Measurements from ENCODE around the gene PRUNE2. TPM values are rescaled to one million over a fixed set of nuclear protein-coding genes. Genes with fewer than 3 reads are reported as not detected.
A peak's percentile ranks its signal among the peaks of the same experiment; 100 is the strongest.

The PRUNE2 gene
- total RNA-seq, 4 donors from 2014 or later = 3.7 to 7.8 (median 4.9) TPM

DNA sequence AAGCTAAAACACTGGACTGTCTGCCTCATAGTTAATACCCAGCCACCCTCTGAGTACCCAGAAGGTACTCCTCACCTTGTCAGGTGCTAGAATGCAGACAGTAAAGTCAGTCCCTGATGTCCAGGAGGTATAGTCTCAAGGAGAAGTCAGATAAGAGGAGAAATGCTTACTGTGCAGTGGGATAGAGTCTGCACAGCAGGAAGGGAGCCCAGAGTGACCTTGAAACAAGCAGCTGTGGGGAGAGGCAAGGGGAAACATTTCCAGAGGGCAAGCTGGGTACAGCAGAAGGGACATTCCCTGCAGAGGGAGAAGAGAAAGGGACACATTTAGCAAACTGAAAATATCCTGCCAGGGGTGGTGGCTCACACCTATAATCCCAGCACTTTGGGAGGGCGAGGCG lies 324.2 kb downstream of the PRUNE2 start:
- no peak overlapping the region for H3K4me3 ChIP-seq (replicated peaks in 1 of 3)
- no peaks in the 10 kb centered on the region for H3K9me3 ChIP-seq
- DNase-seq = no peak
- H3K27me3 ChIP-seq = no peaks in the 10 kb centered on the region
- WGBS, 2 donors = 100% methylated on average over 2 of the region's 2 CpGs
- TF ChIP-seq, protein P1, sequence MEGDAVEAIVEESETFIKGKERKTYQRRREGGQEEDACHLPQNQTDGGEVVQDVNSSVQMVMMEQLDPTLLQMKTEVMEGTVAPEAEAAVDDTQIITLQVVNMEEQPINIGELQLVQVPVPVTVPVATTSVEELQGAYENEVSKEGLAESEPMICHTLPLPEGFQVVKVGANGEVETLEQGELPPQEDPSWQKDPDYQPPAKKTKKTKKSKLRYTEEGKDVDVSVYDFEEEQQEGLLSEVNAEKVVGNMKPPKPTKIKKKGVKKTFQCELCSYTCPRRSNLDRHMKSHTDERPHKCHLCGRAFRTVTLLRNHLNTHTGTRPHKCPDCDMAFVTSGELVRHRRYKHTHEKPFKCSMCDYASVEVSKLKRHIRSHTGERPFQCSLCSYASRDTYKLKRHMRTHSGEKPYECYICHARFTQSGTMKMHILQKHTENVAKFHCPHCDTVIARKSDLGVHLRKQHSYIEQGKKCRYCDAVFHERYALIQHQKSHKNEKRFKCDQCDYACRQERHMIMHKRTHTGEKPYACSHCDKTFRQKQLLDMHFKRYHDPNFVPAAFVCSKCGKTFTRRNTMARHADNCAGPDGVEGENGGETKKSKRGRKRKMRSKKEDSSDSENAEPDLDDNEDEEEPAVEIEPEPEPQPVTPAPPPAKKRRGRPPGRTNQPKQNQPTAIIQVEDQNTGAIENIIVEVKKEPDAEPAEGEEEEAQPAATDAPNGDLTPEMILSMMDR (IDR thresholded peaks at IDR 0.05) = no peak
- no peak for TF ChIP-seq POLR2A (IDR thresholded peaks at IDR 0.05)
- no peak overlapping the region for H3K27ac ChIP-seq
- peaks cover 0 to 21% of the 10 kb centered on the region in 2 donors for H3K4me1 ChIP-seq
- no peaks in the 10 kb centered on the region for H3K36me3 ChIP-seq
- intact Hi-C loops (cut with DNase I) = no loop called here

DNA sequence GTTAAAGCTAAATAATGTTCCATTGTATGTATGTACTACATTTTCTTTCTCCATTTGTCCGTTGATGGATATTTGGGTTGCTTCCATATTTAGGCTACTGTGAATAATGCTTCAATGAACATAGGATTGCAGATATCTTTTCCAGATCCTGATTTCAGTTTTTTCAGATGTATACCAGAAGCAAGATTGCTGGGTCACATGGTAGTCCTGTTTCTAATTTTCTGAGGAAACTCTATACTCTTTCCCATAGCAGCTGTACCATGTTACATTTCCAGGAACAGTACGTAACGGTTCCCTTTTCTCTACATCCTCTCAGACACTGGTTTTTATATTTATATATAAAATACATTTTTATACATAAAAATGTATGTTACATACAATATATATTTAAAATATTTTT lies 325.1 kb downstream of the PRUNE2 start:
- Histone ChIP-seq H3K4me1 (peaks cover 0 to 12% of the 10 kb centered on the region in 2 donors), H3K4me3 (replicated peaks in 1 of 3) (no peak overlapping the region), H3K27me3 (no peaks in the 10 kb centered on the region), H3K27ac (no peak overlapping the region), H3K36me3 (no peaks in the 10 kb centered on the region), H3K9me3 (no peaks in the 10 kb centered on the region)
- no peak for DNase-seq
- TF ChIP-seq POLR2A (IDR thresholded peaks at IDR 0.05) = no peak
- TF ChIP-seq, protein P1 (IDR thresholded peaks at IDR 0.05) = no peak
- WGBS, 2 donors = 81 to 83% methylated on average over 3 of the region's 3 CpGs
- intact Hi-C loops (cut with DNase I) = no loop called here

DNA sequence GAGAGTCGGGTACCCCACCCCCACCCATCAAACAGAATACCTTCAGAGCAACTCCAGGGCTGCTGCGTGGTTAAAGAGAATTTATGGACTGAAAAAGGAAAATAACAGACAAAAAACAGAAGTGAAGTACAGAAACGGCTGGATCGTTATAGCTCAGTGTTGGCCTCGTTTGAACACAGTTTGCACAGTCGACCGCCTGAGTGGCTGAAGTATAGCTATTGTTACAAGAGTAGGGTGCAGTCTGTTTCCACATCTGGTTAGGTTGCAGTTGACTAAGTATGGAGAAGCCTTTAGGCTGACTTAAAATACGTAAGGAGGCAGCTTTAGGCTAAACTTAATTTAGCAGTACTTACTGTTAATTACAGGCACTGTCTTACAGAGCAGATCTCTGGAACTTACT lies 325.7 kb downstream of the PRUNE2 start:
- Histone ChIP-seq H3K4me3 (replicated peaks in 1 of 3) (no peak overlapping the region), H3K27ac (no peak overlapping the region), H3K36me3 (no peaks in the 10 kb centered on the region), H3K9me3 (no peaks in the 10 kb centered on the region), H3K4me1 (peaks cover 0 to 11% of the 10 kb centered on the region in 2 donors), H3K27me3 (no peaks in the 10 kb centered on the region)
- DNase-seq = peak; percentile 15 to 21
- 24 to 26% methylated on average over 8 of the region's 8 CpGs for WGBS, 2 donors
- intact Hi-C loops (cut with DNase I) = no loop called here
- TF ChIP-seq, protein P1 (IDR thresholded peaks at IDR 0.05) = no peak
- TF ChIP-seq POLR2A (IDR thresholded peaks at IDR 0.05) = no peak

DNA sequence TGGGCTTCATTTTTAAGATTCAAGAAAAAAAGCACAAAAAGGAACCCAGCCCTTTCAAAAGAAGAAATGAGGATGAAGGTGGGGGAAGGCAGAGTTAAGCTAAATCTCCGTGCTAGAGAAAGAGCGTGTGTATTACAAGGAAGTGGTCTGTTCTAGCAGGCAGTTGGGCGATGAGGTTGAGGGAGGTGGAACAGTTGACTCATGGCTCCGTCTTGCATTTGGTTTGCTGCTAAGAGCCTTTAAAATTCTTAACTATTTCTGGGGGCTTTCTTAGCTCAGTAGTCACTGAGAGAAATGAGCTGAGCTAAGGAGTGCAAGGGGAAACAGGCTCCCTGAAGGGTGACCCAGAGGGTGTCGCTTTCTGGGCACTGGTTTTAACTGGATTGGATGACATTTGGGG lies 329.6 kb downstream of the PRUNE2 start:
- Histone ChIP-seq H3K27me3 (no peaks in the 10 kb centered on the region), H3K4me1 (peaks cover 0 to 11% of the 10 kb centered on the region in 2 donors), H3K9me3 (no peaks in the 10 kb centered on the region), H3K27ac (no peak overlapping the region), H3K36me3 (no peaks in the 10 kb centered on the region), H3K4me3 (replicated peaks in 1 of 3) (no peak overlapping the region)
- intact Hi-C loops (cut with DNase I) = no loop called here
- no peak for TF ChIP-seq POLR2A (IDR thresholded peaks at IDR 0.05)
- TF ChIP-seq, protein P1 (IDR thresholded peaks at IDR 0.05) = no peak
- DNase-seq = no peak
- WGBS, 2 donors = 77 to 82% methylated on average over 5 of the region's 5 CpGs

DNA sequence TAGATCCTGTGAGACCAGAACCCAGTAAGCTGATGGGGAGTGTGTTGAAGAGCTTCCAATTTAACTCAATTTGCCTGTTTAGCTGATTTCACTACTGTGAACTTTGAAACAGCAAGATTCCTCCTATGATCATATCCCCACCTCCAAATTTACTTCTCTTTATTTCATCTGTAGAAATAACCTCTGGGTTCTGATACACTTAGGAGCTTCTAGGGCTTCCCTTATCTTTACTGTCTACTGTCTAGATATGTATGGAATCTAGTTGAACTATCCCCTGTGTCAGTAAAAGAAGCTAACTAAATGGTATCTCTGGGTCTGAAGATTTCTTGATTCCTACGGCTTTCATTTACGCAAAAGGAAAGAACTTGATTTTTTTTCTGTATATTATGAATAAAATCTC lies 330.2 kb downstream of the PRUNE2 start:
- H3K4me1 ChIP-seq = peaks cover 0 to 11% of the 10 kb centered on the region in 2 donors
- H3K4me3 ChIP-seq (replicated peaks in 1 of 3) = no peak overlapping the region
- no peaks in the 10 kb centered on the region for H3K9me3 ChIP-seq
- no peaks in the 10 kb centered on the region for H3K27me3 ChIP-seq
- 96 to 97% methylated on average over 2 of the region's 2 CpGs for WGBS, 2 donors
- DNase-seq = no peak
- no peaks in the 10 kb centered on the region for H3K36me3 ChIP-seq
- no peak for TF ChIP-seq POLR2A (IDR thresholded peaks at IDR 0.05)
- intact Hi-C loops (cut with DNase I) = no loop called here
- no peak overlapping the region for H3K27ac ChIP-seq
